ENCODE results near the gene GALNT13.

The GALNT13 gene

DNA sequence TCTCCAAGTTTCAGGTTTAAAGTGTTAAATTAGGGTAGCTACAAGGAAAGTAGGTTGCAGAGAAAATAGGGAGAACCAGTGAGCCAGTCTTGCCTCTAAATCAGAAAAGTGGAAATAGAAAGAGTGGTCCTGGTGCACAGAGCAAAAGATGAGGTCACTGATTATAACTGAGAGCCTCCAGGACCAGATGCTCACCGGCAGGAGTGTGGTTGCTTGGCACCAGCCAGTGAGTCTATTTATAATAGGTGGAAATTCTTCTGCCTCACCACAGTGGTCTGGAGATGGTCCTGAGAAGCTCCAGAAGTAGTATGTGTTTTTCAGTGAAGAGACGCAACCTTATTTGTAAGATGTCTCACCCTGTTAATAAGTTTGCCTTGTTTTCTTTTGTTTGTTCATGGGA, 452.9 kb downstream of the GALNT13 start:
- FAIRE-seq, result no peak

DNA sequence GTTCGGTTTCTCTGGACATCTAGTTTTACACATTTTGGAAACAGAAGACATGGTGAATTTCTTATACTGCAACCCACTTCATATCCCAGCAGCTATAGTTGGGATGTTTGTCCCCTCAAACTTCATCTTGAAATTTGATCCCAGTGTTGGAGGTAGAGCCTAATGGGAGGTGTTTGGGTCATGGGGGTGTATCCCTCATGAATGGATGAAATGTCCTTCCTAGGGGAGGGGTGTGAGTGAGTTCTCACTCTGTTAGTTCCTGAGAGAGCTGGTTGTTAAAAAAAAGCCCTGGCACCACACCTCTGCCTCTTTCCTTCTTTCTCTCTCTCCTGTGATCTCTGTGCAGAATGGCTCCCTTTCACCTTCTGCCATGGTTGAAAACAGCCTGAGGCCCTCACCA, 457.8 kb downstream of the GALNT13 start:
- FAIRE-seq, result no peak

DNA sequence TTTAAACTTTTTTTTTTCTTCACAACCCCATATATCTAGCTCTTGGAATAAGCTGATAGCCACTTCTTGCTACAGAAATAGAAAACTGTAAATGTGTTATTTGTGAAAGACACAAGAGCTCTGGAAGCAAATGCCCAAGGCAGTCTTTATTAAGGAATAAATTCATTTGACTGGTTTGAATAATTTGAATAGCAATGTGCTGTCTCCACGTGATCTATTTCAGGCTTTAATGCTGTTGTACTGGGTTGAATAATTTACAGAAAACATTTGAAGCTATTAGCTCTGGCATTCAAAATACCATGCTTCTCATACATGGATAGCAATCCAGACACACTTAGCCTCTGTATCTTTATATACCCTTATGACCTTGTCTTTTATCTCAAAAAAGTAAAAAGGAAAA, 460.1 kb downstream of the GALNT13 start:
- FAIRE-seq, result no peak

DNA sequence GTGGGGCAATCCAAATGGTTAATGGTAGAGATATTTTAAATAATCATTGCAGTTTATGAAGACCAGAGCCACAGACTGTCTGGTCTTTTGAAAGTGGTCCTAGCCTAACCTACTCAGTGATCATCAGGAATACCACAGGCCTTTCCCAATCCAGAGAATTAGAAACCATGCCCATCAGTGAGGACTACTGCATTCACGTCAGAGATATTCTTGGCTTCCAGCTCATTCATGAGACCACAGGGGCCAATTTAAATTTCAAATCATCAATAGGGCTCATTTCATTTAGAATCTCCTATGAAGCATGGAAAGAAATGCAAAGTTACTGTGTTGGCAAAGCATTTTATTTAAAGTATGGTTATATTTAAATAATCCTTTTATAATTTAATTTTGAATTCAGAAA, 464.5 kb downstream of the GALNT13 start:
- FAIRE-seq, result no peak

DNA sequence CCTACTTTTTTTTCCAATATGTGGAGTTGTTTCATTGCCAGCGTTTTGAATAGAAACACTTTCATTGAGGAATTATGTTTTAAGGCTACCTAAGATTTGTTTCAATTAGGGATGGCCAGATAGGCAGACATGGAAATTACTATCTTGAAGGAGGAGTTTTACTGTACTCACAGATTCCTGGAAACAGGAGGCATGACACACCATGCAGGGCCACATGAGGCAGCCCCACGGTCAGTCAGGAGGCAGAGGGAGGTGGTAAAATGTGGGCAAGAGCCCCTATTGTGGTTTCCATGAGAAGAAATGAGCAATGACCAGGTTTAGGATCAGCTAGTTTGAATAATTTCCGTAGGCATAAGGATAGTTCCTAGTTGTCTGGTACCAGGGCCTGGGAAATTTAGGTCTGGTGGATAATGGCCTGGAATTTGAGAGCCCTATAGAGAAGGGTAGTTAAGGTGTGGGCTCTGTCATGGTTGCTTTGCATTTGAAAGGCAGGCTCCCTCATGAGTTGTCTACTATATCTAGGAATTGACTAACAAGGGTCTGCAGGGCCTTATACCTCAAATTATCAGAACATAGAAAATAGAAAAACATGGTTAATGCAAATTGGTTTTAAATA, 466.7 kb downstream of the GALNT13 start:
- no peak for FAIRE-seq

DNA sequence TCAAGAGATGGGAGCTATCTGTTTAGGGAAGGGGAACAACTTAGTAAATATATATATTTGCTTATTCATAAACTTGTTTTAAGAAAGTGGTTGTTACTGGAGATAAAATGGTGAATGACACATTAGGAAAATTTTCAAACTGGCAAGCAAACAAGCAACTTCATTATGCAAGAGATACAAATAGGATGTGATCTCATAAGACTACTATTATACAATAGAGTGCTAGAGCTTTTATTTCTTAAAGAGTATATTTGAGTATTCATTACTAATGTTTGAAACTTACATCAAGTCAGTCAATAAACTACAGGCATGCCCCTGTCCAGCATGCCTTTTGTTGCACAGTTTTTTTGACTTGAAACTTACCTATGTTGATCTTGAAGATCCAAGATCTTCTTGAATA, 471.6 kb downstream of the GALNT13 start:
- FAIRE-seq, result no peak

DNA sequence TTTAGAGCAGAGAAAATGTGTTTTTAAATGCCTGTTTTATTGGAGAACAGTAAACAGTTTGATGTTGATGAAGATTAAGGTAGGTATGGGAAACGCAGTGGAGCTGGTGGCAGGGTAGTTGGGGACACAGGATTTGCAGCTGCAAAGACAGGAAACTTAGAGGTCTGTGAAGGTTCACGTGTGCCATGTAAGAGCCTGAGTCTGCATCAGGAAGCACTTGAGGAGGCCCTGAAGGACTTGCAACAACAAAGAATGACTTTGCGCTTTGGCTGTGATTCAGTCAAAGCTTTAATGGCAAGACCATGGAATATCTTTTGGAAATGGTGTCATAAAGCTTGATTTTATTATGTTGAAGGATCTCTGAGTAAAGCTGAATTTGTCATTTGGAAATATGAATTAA, 479.2 kb downstream of the GALNT13 start:
- no peak for FAIRE-seq

DNA sequence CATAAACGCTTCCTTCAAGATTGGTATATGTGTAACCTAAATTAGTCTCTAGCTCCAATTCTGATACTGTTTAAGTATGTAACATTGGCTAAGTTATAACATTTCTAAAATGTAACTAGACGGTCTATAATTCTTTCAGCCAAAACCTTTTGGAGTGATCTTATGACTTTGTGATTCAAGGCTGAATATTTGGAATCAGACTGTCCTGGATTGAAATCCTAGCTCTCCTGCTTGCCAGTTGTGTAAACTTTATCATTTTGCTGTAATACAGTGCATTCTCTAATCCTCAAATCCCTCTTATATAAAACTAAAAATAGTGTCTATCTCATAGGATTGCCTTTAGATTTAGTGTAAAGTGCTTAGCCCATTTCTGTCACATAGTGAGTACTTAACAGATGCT, 489.6 kb downstream of the GALNT13 start:
- FAIRE-seq, result no peak

DNA sequence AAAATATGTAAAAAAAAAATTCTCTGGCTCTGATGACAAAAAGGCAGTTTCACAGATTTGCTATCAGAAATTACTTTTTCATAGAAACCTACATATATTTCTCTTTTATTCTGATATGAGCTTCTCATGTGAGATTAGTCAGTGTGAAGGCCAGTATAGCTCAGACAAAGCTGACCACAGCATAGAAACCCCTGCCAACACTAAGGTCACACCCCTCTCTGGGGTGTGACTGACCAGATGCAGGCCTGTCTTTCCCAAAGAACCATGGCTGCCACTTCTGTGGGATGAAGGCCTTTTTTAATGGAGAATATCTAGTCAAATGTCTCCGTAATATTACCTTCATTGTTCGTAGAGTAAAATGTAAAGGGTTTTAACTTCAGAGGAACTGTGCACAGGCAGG, 496.4 kb downstream of the GALNT13 start:
- no peak for FAIRE-seq

DNA sequence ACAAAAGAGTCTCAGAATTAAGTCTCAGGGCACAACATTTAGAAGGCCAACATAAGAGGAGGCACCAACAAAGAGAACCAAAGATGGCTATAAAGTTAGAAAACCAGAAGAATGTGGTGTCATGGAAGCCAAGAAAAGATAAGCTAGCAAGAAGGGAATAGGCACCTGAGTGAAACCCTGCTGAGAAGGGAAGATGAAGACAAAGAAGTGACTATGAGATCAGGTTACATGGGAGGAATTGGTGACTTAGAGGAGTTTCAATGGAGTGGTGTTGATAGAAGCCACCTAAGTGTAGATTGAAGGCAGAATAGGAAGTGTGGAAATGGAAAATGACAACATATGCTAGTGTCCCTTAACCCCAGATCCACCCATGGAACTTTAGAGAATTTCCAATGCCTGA, 499.2 kb downstream of the GALNT13 start:
- no peak for FAIRE-seq

DNA sequence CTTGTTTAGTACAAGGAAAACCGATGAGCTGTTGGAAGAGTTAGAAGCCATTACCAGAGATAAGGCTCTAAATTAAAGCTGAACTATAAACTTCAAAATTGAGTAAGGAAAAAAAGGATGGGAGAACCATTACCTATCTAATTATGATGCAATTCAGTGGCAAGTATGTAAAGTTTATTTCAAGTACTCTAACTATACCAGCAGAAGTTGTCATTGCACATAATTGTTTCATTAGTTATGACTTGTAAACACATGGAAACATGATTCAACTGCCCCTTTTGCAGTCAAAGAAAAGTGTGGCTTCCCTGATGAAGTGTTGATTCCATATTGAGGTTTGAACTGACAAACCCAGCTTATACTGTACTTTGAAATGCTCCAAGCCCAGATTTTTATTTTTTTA, 502.7 kb downstream of the GALNT13 start:
- no peak for FAIRE-seq

DNA sequence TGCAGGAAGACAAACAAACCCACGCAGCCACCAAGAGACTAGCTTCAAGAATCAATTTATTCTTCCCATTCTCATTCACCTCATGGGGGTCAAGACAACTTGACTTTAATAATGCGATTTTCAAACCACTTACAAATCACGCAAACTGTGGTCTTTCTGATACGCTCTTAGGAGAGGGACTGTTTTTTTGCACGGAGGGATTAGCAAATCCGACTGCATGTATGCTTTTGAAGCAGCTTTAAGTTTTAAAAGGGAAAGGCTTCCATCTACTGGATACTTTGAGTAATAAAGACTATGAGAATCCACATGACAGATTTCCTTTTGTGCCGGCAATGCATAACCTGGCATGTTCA, 503.8 kb downstream of the GALNT13 start:
- peak; percentile 95 for FAIRE-seq

DNA sequence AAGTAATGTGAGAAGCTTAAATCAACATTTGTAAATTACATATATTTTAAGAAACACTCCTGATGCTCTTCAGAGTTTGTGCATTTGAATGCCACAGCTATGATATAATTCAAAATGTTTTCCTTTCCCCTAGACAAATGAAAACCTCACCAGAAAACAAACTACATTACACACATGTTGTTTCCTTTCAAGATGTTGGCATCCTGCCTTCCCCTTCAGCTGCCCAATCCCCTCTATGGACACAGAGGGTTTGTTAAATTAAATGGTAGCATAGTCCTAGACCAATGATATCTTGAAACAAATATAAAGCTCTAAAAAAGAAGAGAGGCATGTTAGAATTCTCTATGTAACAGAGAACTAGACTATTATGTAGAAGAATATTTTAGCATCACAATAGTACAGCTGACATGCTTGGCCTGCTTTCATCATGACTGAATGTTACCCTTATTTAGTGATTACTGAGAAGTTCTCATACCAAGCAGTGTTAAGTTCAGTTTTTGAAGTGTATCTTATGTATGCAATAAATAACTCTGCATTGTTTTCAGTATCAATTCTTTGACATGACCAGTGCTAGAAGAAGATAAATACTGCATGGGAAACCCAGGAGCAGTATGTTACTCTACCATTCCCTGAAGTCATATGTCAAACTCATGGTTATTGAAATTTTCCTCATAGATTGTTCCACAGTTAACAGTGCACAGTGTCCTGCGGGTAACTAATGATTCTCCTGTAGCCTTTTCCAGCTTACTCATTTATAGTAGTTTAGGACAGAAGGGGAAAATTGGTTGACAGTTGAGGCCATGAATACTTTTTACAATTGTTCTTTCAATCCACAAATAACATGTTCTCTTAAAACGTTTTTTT, 510.4 kb downstream of the GALNT13 start:
- no peak for FAIRE-seq

DNA sequence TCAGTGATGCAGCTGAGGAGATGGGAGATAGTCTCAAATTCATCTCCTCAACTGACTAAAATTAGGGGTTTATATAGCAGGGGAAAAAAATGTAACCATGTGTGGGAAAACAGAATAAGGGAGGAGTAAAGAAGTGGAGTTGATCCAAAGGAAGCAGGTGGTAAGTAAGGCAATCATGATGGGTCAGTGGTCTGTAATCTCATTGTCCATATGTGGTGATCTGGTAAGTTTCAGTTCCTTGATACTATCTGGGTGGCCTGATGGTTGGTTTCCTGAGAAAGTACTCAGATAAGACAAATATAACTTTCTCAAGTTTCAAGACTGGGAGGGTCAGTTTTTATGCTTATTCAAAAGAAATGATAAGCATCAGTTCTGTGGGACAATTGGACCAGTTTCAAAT, 514.5 kb downstream of the GALNT13 start:
- no peak for FAIRE-seq

DNA sequence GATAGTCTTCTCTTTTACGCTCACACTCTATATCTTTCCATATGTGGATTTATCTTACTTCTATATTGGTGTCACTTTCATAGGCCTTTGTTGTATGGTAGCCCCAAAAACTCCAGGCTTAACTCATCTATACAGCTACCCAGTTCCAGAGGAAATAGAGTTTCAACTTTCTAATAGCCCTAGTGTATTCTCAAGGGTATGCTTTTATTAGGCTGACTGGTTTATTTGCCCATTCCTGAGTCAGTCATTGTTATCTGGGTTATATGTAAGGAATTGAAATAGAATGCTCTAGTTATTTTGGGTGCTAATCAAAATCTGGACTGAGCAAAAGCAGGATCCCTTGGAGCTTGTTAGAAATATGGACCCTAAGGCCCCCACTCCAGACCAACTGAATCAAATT, 519.3 kb downstream of the GALNT13 start:
- FAIRE-seq, result no peak

DNA sequence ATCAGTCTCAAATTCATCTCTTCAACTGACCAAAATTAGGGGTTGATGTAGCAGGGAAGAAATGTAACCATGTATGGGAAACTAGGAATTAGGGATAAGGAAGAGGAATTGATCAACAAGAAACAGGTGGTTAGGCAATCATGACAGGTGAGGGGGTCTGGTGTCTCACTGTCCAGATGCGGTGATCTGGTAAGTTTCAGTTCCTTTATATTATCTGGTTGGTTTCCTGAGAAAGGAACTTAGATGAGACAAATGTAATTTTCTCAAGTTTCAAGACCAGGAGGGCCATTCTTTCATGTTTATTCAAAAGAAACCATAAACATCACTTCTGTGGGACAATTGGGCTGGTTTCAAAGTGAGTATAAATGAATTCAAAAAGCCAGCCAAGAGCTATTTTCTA, 520.5 kb downstream of the GALNT13 start:
- no peak for FAIRE-seq

DNA sequence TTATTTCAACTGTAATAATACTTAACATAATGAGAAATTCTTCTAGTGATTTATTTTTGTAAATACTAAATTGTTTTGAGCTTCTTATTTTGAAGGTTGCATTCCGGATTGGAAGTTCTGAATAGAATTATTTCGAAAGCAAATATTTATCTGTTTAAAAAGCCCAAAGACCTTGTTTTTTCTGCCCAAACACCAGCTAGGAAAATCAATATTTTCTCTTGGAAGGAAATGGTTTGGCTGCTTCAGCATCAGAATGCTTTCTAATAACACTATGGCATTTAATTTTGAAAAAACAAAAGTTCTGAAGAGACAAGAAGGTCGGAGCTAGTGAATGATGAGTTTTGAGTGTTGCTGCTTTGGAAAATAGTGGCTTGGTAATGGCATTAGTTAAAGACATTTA, 522.9 kb downstream of the GALNT13 start:
- no peak for FAIRE-seq

DNA sequence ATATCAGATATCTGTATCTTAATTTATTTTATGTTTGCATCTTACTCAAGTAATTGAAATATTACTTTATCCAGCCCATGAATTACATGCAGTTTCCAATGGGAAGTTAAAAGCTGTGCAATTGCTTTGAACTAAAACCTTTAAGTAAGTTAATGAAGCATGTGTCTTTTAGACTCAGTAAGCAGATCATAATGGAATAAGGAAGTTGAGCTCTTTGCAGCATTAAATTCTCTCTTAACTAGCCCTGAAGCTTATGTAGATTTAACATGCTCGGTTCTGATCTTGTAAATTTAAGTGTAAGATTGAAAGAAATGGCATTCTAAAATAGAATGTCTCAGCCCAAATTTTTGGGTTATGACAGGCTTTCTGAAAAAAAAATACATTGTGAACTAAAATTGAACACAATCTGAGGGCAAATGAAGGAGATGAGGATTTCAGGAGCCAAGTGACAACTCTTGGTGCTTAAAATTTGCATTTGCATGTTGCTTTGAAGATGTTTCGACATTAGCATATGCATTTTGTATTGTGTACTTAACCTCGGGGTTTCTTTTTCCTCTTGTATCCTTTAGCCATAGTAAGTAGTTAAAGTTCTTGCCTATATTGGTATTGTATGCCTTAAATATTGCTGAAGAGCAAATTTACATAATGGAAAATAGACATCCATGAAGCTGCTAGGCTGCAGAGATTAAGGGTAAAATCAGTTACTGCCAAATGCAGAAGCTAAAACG, 529.0 kb downstream of the GALNT13 start:
- FAIRE-seq, result no peak

DNA sequence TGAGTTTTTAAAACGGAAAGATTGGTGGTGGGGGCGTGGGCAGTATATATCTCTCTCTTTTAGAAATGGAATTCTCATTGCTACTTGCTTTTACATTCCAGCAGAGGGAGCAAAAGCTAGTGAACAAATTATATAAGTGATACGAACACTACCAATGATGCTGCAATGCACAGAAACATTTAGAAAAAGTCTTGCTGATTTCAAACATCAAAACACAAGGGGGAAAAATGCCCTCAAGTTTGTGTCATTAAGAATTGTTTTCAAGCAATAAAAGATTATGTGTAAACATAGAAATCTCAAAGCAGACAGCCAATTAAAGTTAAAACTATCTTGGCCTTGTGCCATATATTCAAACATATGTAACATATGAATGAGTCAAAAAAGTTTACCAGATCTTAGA, 530.5 kb downstream of the GALNT13 start:
- FAIRE-seq, result peak; percentile 54

DNA sequence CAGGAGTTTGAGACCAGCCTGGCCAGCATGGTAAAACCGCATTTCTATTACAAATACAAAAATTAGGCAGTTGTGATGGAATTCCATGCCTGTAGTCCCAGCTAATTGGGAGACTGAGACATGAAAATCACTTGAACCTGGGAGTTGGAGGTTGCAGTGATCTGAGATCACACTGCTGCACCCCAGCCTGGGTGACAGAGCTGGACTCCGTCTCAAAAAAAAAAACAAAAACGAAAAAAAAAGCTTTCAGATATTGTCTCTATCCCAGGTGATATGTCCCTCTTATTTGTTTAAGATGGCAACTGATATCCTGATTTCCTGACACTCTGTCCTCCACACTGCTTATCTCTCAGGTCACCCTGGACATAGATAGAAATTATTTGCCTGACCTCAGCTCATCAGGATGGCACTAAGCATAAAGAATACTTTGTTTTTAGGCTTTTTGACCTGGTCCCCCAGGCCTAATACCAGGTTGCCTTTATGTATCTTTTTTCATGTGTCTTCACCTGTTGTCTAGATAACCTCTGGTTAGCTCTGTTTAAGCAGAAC, 531.6 kb downstream of the GALNT13 start:
- no peak for FAIRE-seq

DNA sequence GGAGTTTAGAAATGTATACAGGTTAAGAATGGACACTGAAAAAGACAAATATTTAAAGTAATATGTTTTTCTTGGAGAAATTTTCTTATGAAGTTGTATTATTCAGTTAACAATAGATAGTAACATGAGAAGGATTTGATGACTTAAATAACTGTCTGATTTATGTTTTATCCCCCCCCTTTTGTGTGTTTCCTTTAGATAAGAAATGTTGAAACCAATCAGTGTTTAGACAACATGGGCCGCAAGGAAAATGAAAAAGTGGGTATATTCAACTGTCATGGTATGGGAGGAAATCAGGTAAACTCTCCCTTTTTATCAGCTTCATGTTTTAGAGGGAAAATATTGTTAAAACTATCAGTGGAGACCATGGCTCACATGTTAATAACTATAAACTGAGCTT, 537.1 kb downstream of the GALNT13 start:
- no peak for FAIRE-seq

DNA sequence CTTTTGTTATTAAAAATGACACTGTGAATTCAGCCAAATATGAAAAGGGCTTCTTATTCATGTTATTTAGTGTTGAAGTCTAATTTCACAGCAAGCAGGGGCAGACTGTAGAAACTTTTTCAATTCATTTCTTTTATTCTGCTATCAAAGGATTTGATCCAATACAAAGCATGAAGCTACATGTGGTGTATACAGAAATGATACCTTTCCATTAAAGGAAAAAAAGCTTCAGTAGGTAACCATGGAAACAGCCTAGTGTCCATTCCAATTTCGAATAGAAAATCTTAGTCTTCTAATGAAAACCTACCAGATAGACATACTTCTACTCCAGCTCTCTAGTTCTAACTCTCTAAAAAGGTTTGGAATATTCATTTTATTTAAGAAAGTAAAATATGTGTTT, 550.5 kb downstream of the GALNT13 start:
- FAIRE-seq, result no peak

DNA sequence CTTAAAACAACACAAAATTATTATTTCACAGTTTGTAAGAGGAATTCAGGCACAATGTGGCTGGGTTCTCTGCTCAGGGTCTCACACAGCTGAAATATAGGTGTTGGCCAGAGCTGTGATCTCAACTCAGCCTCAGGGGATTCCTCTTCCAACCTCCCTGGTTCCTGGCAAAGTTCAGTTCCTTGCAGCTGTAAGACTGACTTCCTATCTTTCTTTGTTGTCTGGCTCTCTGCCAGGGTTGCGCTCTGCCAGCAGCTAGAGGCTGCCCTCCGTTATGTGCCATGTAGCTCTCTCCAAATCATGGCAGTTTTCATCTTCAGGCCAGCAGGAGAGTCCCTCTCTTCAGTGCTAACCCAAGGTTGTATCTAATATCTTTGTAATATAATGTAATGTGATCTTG, 554.3 kb downstream of the GALNT13 start:
- FAIRE-seq, result no peak

DNA sequence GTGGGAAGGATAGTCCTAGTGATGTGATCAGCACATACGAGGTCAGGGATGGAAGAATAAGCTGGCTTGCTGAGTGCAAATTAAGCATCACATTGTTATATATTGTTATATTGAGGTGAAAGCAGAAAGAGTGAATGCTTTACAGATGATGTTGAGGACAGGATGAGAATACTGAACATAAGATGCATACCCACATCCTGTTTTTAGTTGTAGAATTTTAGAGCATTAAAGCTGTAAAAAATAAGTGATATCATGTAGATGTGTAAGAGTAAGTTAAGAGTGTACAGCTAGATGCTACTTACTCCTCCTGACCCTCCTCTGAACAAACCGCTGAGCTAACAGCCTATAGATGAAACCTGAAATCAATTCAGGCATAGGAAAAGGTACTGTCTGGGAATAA, 555.7 kb downstream of the GALNT13 start:
- FAIRE-seq, result no peak

Measured in A204.1 (cell line).